GM23338 (cell line): ENCODE data around the gene ZDHHC20. TPM values are rescaled to one million over a fixed set of nuclear protein-coding genes. Genes with fewer than 3 reads are reported as not detected.

Source experiments
- ATAC-seq: fragments of 200-7000 bp; cut with Tn5 transposase; 3 replicates; pipeline ENCODE4 v1.9.1; 2020
- DNase-seq: peaks from one replicate; pipeline ENCODE4 v3.0.0-alpha.2; 2015; ENCODE audit warnings: low spot score
- H2AFZ ChIP-seq: fragments of 200-600 bp; sonication (generic); 2 replicates; pipeline ENCODE4 v1.8.0; 2016; ENCODE audit warnings: antibody characterized with exemption, mild to moderate bottlenecking, moderate library complexity
- H3F3A ChIP-seq: fragments of 200-600 bp; sonication (generic); replicated peaks from 2 replicates; pipeline ENCODE4 v1.8.0; 2017; ENCODE audit warnings: antibody characterized with exemption, mixed run types, low read depth
- H3K27ac ChIP-seq: fragments of 200-600 bp; sonication (generic); 2 replicates; pipeline ENCODE4 v1.6.1; 2016; ENCODE audit warnings: low read depth
- H3K27me3 ChIP-seq: fragments of 200-600 bp; sonication (generic); 2 replicates; pipeline ENCODE4 v1.8.0; 2016; ENCODE audit warnings: mild to moderate bottlenecking, mixed run types, moderate library complexity; ENCODE audit not compliant: insufficient read depth
- H3K36me3 ChIP-seq: fragments of 200-600 bp; sonication (generic); 2 replicates; pipeline ENCODE4 v1.8.0; 2016; ENCODE audit warnings: mild to moderate bottlenecking; ENCODE audit not compliant: insufficient read depth
- H3K4me1 ChIP-seq: fragments of 200-600 bp; sonication (generic); 2 replicates; pipeline ENCODE4 v1.8.0; 2016; ENCODE audit warnings: mild to moderate bottlenecking, moderate library complexity; ENCODE audit not compliant: insufficient read depth
- H3K4me2 ChIP-seq: fragments of 200-600 bp; sonication (generic); 2 replicates; pipeline ENCODE4 v1.7.1; 2017; ENCODE audit warnings: mixed run types
- H3K4me3 ChIP-seq: fragments of 200-600 bp; sonication (generic); 2 replicates; pipeline ENCODE4 v1.6.1; 2016; ENCODE audit warnings: mixed run types
- H3K79me2 ChIP-seq: fragments of 200-600 bp; sonication (generic); replicated peaks from 2 replicates; pipeline ENCODE4 v1.8.0; 2017; ENCODE audit warnings: mild to moderate bottlenecking; ENCODE audit not compliant: insufficient read depth
- H3K9me2 ChIP-seq: fragments of 200-600 bp; sonication (generic); 2 replicates; pipeline ENCODE4 v1.8.0; 2017; ENCODE audit not compliant: insufficient read depth
- H4K20me1 ChIP-seq: fragments of 200-600 bp; sonication (generic); replicated peaks from 2 replicates; pipeline ENCODE4 v1.8.0; 2017; ENCODE audit warnings: mild to moderate bottlenecking; ENCODE audit not compliant: insufficient read depth
- H3K27ac Mint-ChIP-seq: 2 replicates; pipeline ENCODE4 v1.8.0; 2020; ENCODE audit warnings: inconsistent platforms, mild to moderate bottlenecking, moderate library complexity, mixed read lengths
- H3K27me3 Mint-ChIP-seq: 3 replicates; pipeline ENCODE4 v1.8.0; 2022; ENCODE audit warnings: low read depth, mild to moderate bottlenecking, moderate library complexity, mixed read lengths, inconsistent platforms; ENCODE audit not compliant: insufficient read depth, poor library complexity
- H3K36me3 Mint-ChIP-seq: 3 replicates; pipeline ENCODE4 v1.8.0; 2021; ENCODE audit warnings: low read depth, mild to moderate bottlenecking, inconsistent platforms, moderate library complexity, mixed read lengths
- H3K4me1 Mint-ChIP-seq: 3 replicates; pipeline ENCODE4 v1.8.0; 2020; ENCODE audit warnings: mild to moderate bottlenecking, inconsistent platforms, mixed read lengths
- H3K4me3 Mint-ChIP-seq: 3 replicates; pipeline ENCODE4 v1.8.0; 2021; ENCODE audit warnings: moderate library complexity, mild to moderate bottlenecking, inconsistent platforms, mixed read lengths
- H3K9me3 Mint-ChIP-seq: 3 replicates; pipeline ENCODE4 v1.8.0; 2020; ENCODE audit warnings: moderate library complexity, mild to moderate bottlenecking, inconsistent platforms, mixed read lengths
- CREB1 ChIP-seq: fragments of 250-450 bp; sonication (Bioruptor Pico); IDR thresholded peaks from 2 replicates; pipeline ENCODE4 v1.5.0; 2020; ENCODE audit warnings: low read depth, mild to moderate bottlenecking, moderate library complexity
- EZH2 ChIP-seq: fragments of 200-600 bp; sonication (generic); IDR thresholded peaks from one replicate; pipeline ENCODE4 v1.8.0; 2017; ENCODE audit warnings: antibody characterized with exemption, mild to moderate bottlenecking, low read depth; ENCODE audit not compliant: unreplicated experiment
- EZH2phosphoT487 ChIP-seq: fragments of 200-600 bp; sonication (generic); IDR thresholded peaks from one replicate; pipeline ENCODE4 v1.8.1; 2018; ENCODE audit warnings: antibody characterized with exemption; ENCODE audit not compliant: unreplicated experiment
- JUNB ChIP-seq: IDR thresholded peaks from one replicate; pipeline ENCODE4 v1.6.1; 2016; ENCODE audit warnings: antibody characterized with exemption; ENCODE audit not compliant: unreplicated experiment
- NANOG ChIP-seq: IDR thresholded peaks from 2 replicates; pipeline ENCODE4 v1.6.1; 2016; ENCODE audit warnings: antibody characterized with exemption, borderline replicate concordance
- POLR2AphosphoS5 ChIP-seq: IDR thresholded peaks from 2 replicates; pipeline ENCODE4 v1.6.1; 2016; ENCODE audit warnings: antibody characterized with exemption, low read depth
- REST ChIP-seq: IDR thresholded peaks from one replicate; pipeline ENCODE4 v1.6.1; 2018; ENCODE audit warnings: antibody characterized with exemption; ENCODE audit not compliant: unreplicated experiment
- STAT1 ChIP-seq: IDR thresholded peaks from one replicate; pipeline ENCODE4 v1.6.1; 2016; ENCODE audit warnings: antibody characterized with exemption; ENCODE audit not compliant: unreplicated experiment
- ZNF114 ChIP-seq: fragments of 250-450 bp; sonication (Bioruptor Pico); IDR thresholded peaks from 2 replicates; pipeline ENCODE4 v1.5.0; 2020; ENCODE audit warnings: mild to moderate bottlenecking, moderate library complexity
- ZNF331 ChIP-seq: fragments of 250-450 bp; sonication (Bioruptor Pico); IDR thresholded peaks from 2 replicates; pipeline ENCODE4 v1.5.0; 2020; ENCODE audit warnings: low read depth, mild to moderate bottlenecking, moderate library complexity
- polyA plus RNA-seq: library from polyadenylated mRNA; unstranded; fragments of >200 nt; fragmentation: Nextera tagmentation; extraction: Ambion mirVana; gene quantifications from 2 replicates; pipeline ENCODE4 v1.2.1, GENCODE V29; 2016
- total RNA-seq: library from RNA; depleted of rRNA; stranded (reverse); fragments of >200 nt; shearing (Covaris generic); gene quantifications from 2 replicates; pipeline ENCODE4 v1.2.3, GENCODE V29; 2014
- TF ChIP-seq, protein P1 (sequence below): IDR thresholded peaks from 2 replicates; pipeline ENCODE4 v1.6.1; 2016; ENCODE audit warnings: antibody characterized with exemption
- TF ChIP-seq, protein P2 (sequence below): fragments of 250-450 bp; sonication (Bioruptor Pico); IDR thresholded peaks from 2 replicates; pipeline ENCODE4 v1.5.0; 2020; ENCODE audit warnings: mild to moderate bottlenecking, moderate library complexity
- TF ChIP-seq, protein P3 (sequence below), 2 experiments: fragments of 200-600 bp in 1 of 2; sonication (generic) in 1 of 2; conservative IDR thresholded peaks; 2 replicates each; pipeline versions ENCODE4 v1.5.1 to v1.6.1; 2016 to 2017; ENCODE audit warnings: antibody characterized with exemption in 2 of 2, low read depth in 2 of 2, mild to moderate bottlenecking in 2 of 2, moderate library complexity in 1 of 2

The ZDHHC20 gene
- total and polyA plus RNA-seq, 2 experiments from 2014 or later = 37.7 to 119 TPM

DNA sequence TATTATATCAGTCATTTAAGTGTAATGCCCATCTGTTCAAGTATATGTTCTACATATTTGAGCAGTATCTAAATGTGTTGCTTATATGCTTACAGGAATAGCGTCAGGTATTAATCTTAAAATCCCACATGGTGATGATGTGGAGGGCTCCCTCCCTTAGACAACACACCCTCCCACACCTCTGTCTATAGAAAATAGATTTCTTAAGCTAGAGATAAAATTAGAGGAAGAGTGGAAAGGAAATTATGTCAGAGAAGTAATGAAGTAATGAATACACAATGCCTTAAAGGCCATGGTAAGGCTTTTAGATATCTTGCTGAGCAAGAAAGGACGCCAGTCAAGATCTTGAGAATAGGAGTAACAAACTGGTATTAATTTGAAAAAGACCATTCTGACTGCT, 12.4 kb downstream of the ZDHHC20 start:
- Mint-ChIP-seq H3K27ac (no peak overlapping the region), H3K27me3 (peaks cover 5% of the 10 kb centered on the region), H3K4me3 (no peak overlapping the region; the same call in 2 of the 3 replicates), H3K4me1 (peaks cover 12% of the 10 kb centered on the region), H3K9me3 (peaks cover 16% of the 10 kb centered on the region), H3K36me3 (peaks cover 39% of the 10 kb centered on the region)
- Histone ChIP-seq H3K4me2 (no peak overlapping the region), H3K27ac (no peak overlapping the region), H3K27me3 (no peaks in the 10 kb centered on the region), H3K79me2 (peaks cover 82% of the 10 kb centered on the region), H3F3A (no peaks in the 10 kb centered on the region), H3K4me1 (peaks cover 12% of the 10 kb centered on the region; the same call in 1 of the 2 replicates), H2AFZ (no peak overlapping the region), H4K20me1 (peaks cover 39% of the 10 kb centered on the region), H3K36me3 (no peaks in the 10 kb centered on the region; the same call in 1 of the 2 replicates), H3K4me3 (no peak overlapping the region), H3K9me2 (no peaks in the 10 kb centered on the region)
- ATAC-seq = no peak
- TF ChIP-seq JUNB (no peak), ZNF114 (CRISPR knock-in tag) (no peak), STAT1 (no peak), NANOG (no peak), EZH2phosphoT487 (no peak), POLR2AphosphoS5 (no peak), ZNF331 (CRISPR knock-in tag) (no peak), REST (no peak), CREB1 (no peak), EZH2 (no peak)
- TF ChIP-seq, protein P1, sequence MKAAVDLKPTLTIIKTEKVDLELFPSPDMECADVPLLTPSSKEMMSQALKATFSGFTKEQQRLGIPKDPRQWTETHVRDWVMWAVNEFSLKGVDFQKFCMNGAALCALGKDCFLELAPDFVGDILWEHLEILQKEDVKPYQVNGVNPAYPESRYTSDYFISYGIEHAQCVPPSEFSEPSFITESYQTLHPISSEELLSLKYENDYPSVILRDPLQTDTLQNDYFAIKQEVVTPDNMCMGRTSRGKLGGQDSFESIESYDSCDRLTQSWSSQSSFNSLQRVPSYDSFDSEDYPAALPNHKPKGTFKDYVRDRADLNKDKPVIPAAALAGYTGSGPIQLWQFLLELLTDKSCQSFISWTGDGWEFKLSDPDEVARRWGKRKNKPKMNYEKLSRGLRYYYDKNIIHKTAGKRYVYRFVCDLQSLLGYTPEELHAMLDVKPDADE = no peak
- TF ChIP-seq, protein P2, sequence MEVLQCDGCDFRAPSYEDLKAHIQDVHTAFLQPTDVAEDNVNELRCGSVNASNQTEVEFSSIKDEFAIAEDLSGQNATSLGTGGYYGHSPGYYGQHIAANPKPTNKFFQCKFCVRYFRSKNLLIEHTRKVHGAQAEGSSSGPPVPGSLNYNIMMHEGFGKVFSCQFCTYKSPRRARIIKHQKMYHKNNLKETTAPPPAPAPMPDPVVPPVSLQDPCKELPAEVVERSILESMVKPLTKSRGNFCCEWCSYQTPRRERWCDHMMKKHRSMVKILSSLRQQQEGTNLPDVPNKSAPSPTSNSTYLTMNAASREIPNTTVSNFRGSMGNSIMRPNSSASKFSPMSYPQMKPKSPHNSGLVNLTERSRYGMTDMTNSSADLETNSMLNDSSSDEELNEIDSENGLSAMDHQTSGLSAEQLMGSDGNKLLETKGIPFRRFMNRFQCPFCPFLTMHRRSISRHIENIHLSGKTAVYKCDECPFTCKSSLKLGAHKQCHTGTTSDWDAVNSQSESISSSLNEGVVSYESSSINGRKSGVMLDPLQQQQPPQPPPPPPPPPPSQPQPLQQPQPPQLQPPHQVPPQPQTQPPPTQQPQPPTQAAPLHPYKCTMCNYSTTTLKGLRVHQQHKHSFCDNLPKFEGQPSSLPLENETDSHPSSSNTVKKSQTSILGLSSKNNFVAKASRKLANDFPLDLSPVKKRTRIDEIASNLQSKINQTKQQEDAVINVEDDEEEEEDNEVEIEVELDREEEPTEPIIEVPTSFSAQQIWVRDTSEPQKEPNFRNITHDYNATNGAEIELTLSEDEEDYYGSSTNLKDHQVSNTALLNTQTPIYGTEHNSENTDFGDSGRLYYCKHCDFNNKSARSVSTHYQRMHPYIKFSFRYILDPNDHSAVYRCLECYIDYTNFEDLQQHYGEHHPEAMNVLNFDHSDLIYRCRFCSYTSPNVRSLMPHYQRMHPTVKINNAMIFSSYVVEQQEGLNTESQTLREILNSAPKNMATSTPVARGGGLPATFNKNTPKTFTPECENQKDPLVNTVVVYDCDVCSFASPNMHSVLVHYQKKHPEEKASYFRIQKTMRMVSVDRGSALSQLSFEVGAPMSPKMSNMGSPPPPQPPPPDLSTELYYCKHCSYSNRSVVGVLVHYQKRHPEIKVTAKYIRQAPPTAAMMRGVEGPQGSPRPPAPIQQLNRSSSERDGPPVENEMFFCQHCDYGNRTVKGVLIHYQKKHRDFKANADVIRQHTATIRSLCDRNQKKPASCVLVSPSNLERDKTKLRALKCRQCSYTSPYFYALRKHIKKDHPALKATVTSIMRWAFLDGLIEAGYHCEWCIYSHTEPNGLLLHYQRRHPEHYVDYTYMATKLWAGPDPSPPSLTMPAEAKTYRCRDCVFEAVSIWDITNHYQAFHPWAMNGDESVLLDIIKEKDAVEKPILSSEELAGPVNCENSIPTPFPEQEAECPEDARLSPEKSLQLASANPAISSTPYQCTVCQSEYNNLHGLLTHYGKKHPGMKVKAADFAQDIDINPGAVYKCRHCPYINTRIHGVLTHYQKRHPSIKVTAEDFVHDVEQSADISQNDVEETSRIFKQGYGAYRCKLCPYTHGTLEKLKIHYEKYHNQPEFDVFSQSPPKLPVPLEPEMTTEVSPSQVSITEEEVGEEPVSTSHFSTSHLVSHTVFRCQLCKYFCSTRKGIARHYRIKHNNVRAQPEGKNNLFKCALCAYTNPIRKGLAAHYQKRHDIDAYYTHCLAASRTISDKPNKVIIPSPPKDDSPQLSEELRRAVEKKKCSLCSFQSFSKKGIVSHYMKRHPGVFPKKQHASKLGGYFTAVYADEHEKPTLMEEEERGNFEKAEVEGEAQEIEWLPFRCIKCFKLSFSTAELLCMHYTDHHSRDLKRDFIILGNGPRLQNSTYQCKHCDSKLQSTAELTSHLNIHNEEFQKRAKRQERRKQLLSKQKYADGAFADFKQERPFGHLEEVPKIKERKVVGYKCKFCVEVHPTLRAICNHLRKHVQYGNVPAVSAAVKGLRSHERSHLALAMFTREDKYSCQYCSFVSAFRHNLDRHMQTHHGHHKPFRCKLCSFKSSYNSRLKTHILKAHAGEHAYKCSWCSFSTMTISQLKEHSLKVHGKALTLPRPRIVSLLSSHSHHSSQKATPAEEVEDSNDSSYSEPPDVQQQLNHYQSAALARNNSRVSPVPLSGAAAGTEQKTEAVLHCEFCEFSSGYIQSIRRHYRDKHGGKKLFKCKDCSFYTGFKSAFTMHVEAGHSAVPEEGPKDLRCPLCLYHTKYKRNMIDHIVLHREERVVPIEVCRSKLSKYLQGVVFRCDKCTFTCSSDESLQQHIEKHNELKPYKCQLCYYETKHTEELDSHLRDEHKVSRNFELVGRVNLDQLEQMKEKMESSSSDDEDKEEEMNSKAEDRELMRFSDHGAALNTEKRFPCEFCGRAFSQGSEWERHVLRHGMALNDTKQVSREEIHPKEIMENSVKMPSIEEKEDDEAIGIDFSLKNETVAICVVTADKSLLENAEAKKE (CRISPR knock-in tag) = no peak
- TF ChIP-seq, protein P3, sequence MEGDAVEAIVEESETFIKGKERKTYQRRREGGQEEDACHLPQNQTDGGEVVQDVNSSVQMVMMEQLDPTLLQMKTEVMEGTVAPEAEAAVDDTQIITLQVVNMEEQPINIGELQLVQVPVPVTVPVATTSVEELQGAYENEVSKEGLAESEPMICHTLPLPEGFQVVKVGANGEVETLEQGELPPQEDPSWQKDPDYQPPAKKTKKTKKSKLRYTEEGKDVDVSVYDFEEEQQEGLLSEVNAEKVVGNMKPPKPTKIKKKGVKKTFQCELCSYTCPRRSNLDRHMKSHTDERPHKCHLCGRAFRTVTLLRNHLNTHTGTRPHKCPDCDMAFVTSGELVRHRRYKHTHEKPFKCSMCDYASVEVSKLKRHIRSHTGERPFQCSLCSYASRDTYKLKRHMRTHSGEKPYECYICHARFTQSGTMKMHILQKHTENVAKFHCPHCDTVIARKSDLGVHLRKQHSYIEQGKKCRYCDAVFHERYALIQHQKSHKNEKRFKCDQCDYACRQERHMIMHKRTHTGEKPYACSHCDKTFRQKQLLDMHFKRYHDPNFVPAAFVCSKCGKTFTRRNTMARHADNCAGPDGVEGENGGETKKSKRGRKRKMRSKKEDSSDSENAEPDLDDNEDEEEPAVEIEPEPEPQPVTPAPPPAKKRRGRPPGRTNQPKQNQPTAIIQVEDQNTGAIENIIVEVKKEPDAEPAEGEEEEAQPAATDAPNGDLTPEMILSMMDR (conservative IDR thresholded peaks at IDR 0.05; ENCODE audit: low read depth in 2 of 2) = no peak
- no peak for DNase-seq
